Kidney (tissue), 14 donors: ENCODE results near the gene USE1. TPM values are rescaled to one million over a fixed set of nuclear protein-coding genes. Genes with fewer than 3 reads are reported as not detected.

Experiments
- DNase-seq, 5 donors: peaks; one replicate each; pipeline ENCODE4 v3.0.0-alpha.2; 2013 to 2020
- FAIRE-seq: peaks from 2 replicates; lab custom pipeline; 2012; peaks lifted over from hg19 to GRCh38; lab: Jason Lieb, UNC
- H3K27ac ChIP-seq, 2 donors: one replicate each; pipeline ENCODE4 v1.7.0; 2013; ENCODE audit warnings: low read depth in 2 of 2, low read length in 2 of 2, inconsistent platforms in 1 of 2
- H3K27me3 ChIP-seq: one replicate; pipeline ENCODE4 v1.7.1; 2013; ENCODE audit warnings: low read length, inconsistent platforms; ENCODE audit not compliant: control insufficient read depth, insufficient read depth
- H3K36me3 ChIP-seq, 3 donors: one replicate each; pipeline versions ENCODE4 v1.7.0 to v1.7.1; 2013; ENCODE audit warnings: low read length in 3 of 3, control low read depth in 1 of 3, inconsistent platforms in 1 of 3; ENCODE audit not compliant: insufficient read depth in 3 of 3, control insufficient read depth in 2 of 3
- H3K4me1 ChIP-seq, 3 donors: one replicate each; pipeline versions ENCODE4 v1.7.0 to v1.7.1; 2013; ENCODE audit warnings: low read length in 3 of 3, inconsistent platforms in 1 of 3, low read depth in 1 of 3; ENCODE audit not compliant: control insufficient read depth in 2 of 3, insufficient read depth in 2 of 3
- H3K4me3 ChIP-seq, 3 donors: one replicate each; pipeline versions ENCODE4 v1.7.0 to v1.8.1; 2013; ENCODE audit warnings: low read length in 3 of 3, control low read depth in 1 of 3, inconsistent platforms in 1 of 3
- H3K9ac ChIP-seq, 3 donors: one replicate each; pipeline versions ENCODE4 v1.7.0 to v1.7.1; 2013; ENCODE audit warnings: low read length in 3 of 3, control low read depth in 1 of 3, inconsistent platforms in 1 of 3
- H3K9me3 ChIP-seq, 3 donors: one replicate each; pipeline versions ENCODE4 v1.7.0 to v1.7.1; 2013; ENCODE audit warnings: low read length in 3 of 3, control low read depth in 1 of 3, inconsistent platforms in 1 of 3; ENCODE audit not compliant: control insufficient read depth in 2 of 3, insufficient read depth in 1 of 3
- intact Hi-C: fragments of 100-400 bp; cut with DNase I; formaldehyde crosslinking; loops from one replicate; pipeline ENCODE4 v1.11.1; 2022
- polyA plus RNA-seq: library from polyadenylated mRNA; stranded (reverse); fragments of 350-450 nt; fragmentation: Illumina TruSeq; extraction: RNeasy Lipid Tissue Mini Kit (QIAGEN cat#74804); gene quantifications from one replicate; pipeline ENCODE4 v1.2.3, GENCODE V29; 2014; ENCODE audit warnings: low read depth, low replicate concordance; ENCODE audit not compliant: insufficient read depth
- total RNA-seq: library from RNA; stranded (reverse); fragmentation: NEBNext Ultra II Directional; extraction: Animal tissue kit (Norgen Biotek cat#: 25700); gene quantifications from one replicate; pipeline ENCODE4 v1.2.1, GENCODE V29; 2021
- TF ChIP-seq, protein P1 (sequence below): IDR thresholded peaks from 3 replicates; pipeline ENCODE4 v1.5.1; 2012; ENCODE audit warnings: mild to moderate bottlenecking, moderate library complexity, borderline replicate concordance; ENCODE audit not compliant: insufficient read depth; ENCODE audit errors: extremely low read depth
- donor health status: control.
- donor health status: control.
- donor health status: control.
- donor health status: control.
- donor health status: control.
- donor health status: DM: yes; HTN: yes; CAD: no.
- donor health status: Normal renal cell carcinoma (clear cell type).

The USE1 gene
- total and polyA plus RNA-seq, 2 donors from 2014 or later: 26.0 to 52.6 TPM

- DNase-seq (peak in 1 of 5 donors; percentile 84), FAIRE-seq (no peak)
- Histone ChIP-seq H3K36me3 (no peaks in the 10 kb centered on the region), H3K9me3 (no peaks in the 10 kb centered on the region), H3K27me3 (no peaks in the 10 kb centered on the region), H3K4me1 (peaks cover 2 to 28% (median 25%) of the 10 kb centered on the region in 3 donors), H3K9ac (peak overlapping the region in 2 of 3 donors; percentile 16 to 26), H3K4me3 (peak overlapping the region in 2 of 3 donors; percentile 16 to 65), H3K27ac (peak overlapping the region; percentile 75 to 87)
- intact Hi-C loops: no loop called here
- TF ChIP-seq, protein P1, sequence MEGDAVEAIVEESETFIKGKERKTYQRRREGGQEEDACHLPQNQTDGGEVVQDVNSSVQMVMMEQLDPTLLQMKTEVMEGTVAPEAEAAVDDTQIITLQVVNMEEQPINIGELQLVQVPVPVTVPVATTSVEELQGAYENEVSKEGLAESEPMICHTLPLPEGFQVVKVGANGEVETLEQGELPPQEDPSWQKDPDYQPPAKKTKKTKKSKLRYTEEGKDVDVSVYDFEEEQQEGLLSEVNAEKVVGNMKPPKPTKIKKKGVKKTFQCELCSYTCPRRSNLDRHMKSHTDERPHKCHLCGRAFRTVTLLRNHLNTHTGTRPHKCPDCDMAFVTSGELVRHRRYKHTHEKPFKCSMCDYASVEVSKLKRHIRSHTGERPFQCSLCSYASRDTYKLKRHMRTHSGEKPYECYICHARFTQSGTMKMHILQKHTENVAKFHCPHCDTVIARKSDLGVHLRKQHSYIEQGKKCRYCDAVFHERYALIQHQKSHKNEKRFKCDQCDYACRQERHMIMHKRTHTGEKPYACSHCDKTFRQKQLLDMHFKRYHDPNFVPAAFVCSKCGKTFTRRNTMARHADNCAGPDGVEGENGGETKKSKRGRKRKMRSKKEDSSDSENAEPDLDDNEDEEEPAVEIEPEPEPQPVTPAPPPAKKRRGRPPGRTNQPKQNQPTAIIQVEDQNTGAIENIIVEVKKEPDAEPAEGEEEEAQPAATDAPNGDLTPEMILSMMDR: no peak
Observed at GRCh38 chr19:17246681-17247425, 31.7 kb downstream of the USE1 start.

DNA sequence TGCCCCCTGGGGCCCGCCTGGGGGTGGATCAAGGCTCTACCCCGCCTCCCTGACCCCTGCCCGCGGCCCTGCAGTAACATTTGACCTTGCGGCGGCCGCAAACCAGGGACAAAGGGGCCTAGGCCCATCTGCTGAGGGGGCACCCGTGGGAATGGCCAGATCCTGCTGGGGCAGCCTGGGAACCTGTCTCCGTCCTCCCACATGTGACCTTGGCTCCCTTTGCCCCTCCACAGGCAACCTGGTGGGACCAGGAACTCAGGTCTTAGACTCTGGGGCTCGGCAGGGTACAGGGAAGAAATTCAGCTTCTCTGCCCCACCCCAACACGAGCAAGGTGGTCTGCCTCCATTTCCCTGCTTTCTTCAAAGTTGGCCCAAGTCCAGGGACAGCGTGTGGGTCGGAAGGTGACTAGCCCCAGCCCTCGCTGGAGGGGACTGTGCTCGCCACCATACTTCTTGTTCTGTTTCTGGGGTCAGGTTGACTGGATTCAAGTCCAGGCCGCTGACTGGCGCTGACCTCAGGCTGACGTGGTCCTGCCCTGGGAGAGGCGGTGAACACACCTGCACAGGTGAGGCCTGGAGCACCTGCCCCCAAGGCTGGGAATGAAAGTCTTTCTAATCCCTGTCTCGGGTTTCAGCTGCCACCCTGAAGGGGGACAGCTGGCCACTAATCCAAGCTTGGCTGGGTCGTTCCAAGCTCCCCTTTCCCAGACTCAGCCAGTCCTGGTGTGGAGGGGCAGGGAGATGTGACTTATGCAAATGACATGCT is 33.0 kb downstream of the USE1 start:
- no peak for FAIRE-seq
- peak in 4 of 5 donors; percentile 67 to 80 (median 76) for DNase-seq
- Histone ChIP-seq H3K9ac (peak overlapping the region in 1 of 3 donors; percentile 30), H3K4me3 (no peak overlapping the region), H3K27me3 (no peaks in the 10 kb centered on the region), H3K4me1 (peaks cover 2 to 19% (median 14%) of the 10 kb centered on the region in 3 donors), H3K27ac (peak overlapping the region in 1 of 2 donors; percentile 43), H3K9me3 (no peaks in the 10 kb centered on the region), H3K36me3 (no peaks in the 10 kb centered on the region)
- TF ChIP-seq, protein P1: no peak
- intact Hi-C loops: no loop called here

GRCh38 chr19:17249887-17250548 is 34.9 kb downstream of the USE1 start:
- Histone ChIP-seq H3K4me1 (peaks cover 2 to 19% (median 12%) of the 10 kb centered on the region in 3 donors), H3K36me3 (no peaks in the 10 kb centered on the region), H3K27ac (no peak overlapping the region), H3K9ac (no peak overlapping the region), H3K4me3 (no peak overlapping the region), H3K9me3 (no peaks in the 10 kb centered on the region), H3K27me3 (no peaks in the 10 kb centered on the region)
- TF ChIP-seq, protein P1: no peak
- FAIRE-seq (no peak), DNase-seq (peak in 1 of 5 donors; percentile 50)
- intact Hi-C loops: no loop called here
